HepG2 (cell line): ENCODE data around the gene SMAD7. TPM values are rescaled to one million over a fixed set of nuclear protein-coding genes. Genes with fewer than 3 reads are reported as not detected.

ENCODE experiments used
- ELF1 ChIP-seq: sonication (generic); formaldehyde crosslinking; IDR thresholded peaks from 2 replicates; pipeline ENCODE4 v1.4.0; 2020; ENCODE audit warnings: missing genetic modification reagents
- FOXK1 ChIP-seq: sonication (generic); formaldehyde crosslinking; IDR thresholded peaks from 2 replicates; pipeline ENCODE4 v1.4.0; 2020; ENCODE audit warnings: low read depth, missing genetic modification reagents, borderline replicate concordance
- FOXO1 ChIP-seq: sonication (generic); formaldehyde crosslinking; IDR thresholded peaks from 2 replicates; pipeline ENCODE4 v1.4.0; 2020; ENCODE audit warnings: missing genetic modification reagents
- HDAC1 ChIP-seq: sonication (generic); formaldehyde crosslinking; IDR thresholded peaks from 2 replicates; pipeline ENCODE4 v1.5.1; 2020; ENCODE audit warnings: mild to moderate bottlenecking, missing genetic modification reagents
- HIVEP1 ChIP-seq: sonication (generic); formaldehyde crosslinking; IDR thresholded peaks from 2 replicates; pipeline ENCODE4 v1.4.0; 2020; ENCODE audit warnings: mild to moderate bottlenecking, missing genetic modification reagents
- TEF ChIP-seq: sonication (generic); formaldehyde crosslinking; IDR thresholded peaks from 2 replicates; pipeline ENCODE4 v1.5.0; 2020; ENCODE audit warnings: missing genetic modification reagents
- ZBED4 ChIP-seq: sonication (generic); formaldehyde crosslinking; IDR thresholded peaks from 2 replicates; pipeline ENCODE4 v1.4.0; 2020; ENCODE audit warnings: missing genetic modification reagents, borderline replicate concordance
- ZNF263 ChIP-seq: sonication (generic); formaldehyde crosslinking; IDR thresholded peaks from 2 replicates; pipeline ENCODE4 v1.4.0; 2020; ENCODE audit warnings: missing genetic modification reagents
- ZNF337 ChIP-seq: sonication (generic); formaldehyde crosslinking; IDR thresholded peaks from 2 replicates; pipeline ENCODE4 v1.5.1; 2020; ENCODE audit warnings: missing genetic modification reagents, low read depth, mild to moderate bottlenecking, borderline replicate concordance
- ZNF343 ChIP-seq: sonication (generic); formaldehyde crosslinking; IDR thresholded peaks from 2 replicates; pipeline ENCODE4 v1.4.0; 2020; ENCODE audit warnings: mild to moderate bottlenecking, missing genetic modification reagents
- ZNF512 ChIP-seq: sonication (generic); formaldehyde crosslinking; IDR thresholded peaks from 2 replicates; pipeline ENCODE4 v1.4.0; 2020; ENCODE audit warnings: mild to moderate bottlenecking, missing genetic modification reagents
- ZNF562 ChIP-seq: sonication (generic); formaldehyde crosslinking; IDR thresholded peaks from 2 replicates; pipeline ENCODE4 v1.8.0; 2022; ENCODE audit warnings: missing genetic modification reagents, borderline replicate concordance
- ZNF614 ChIP-seq: IDR thresholded peaks from 2 replicates; pipeline ENCODE4 v1.6.1; 2018; ENCODE audit warnings: missing biosample characterization, missing genetic modification reagents, inconsistent platforms, borderline replicate concordance
- ZNF644 ChIP-seq: IDR thresholded peaks from 2 replicates; pipeline ENCODE4 v1.6.1; 2016; ENCODE audit warnings: low read depth
- ZNF7 ChIP-seq: IDR thresholded peaks from 2 replicates; pipeline ENCODE4 v1.6.1; 2016; ENCODE audit warnings: missing biosample characterization, missing genetic modification reagents
- ZXDC ChIP-seq: sonication (generic); formaldehyde crosslinking; IDR thresholded peaks from 2 replicates; pipeline ENCODE4 v1.5.0; 2020; ENCODE audit warnings: mild to moderate bottlenecking, missing genetic modification reagents
- polyA plus RNA-seq, 8 experiments: library from polyadenylated mRNA; depleted of rRNA in 3 of 8; stranded (reverse) in 7 of 8; unstranded in 1 of 8; fragments of >200 nt; fragmentation: Illumina TruSeq in 4 of 8; extraction: Trizol in 4 of 8; gene quantifications; 2 replicates each; pipeline versions ENCODE4 v1.2.1 to v1.2.3, GENCODE V29; 2011 to 2016; ENCODE audit warnings: low read depth in 4 of 8, missing spikeins in 1 of 8, mixed read lengths in 1 of 8; ENCODE audit not compliant: insufficient read depth in 1 of 8
- total RNA-seq, 5 experiments: library from RNA; depleted of rRNA; stranded (reverse); fragments of >200 nt; fragmentation: Illumina TruSeq; extraction: Trizol; gene quantifications; 2 replicates each; pipeline ENCODE4 v1.2.3, GENCODE V29; 2016; ENCODE audit warnings: low read depth in 1 of 5
- TF ChIP-seq, protein P1 (sequence below): sonication (generic); formaldehyde crosslinking; IDR thresholded peaks from 2 replicates; pipeline ENCODE4 v1.8.1; 2023; ENCODE audit warnings: mild to moderate bottlenecking, missing genetic modification reagents

Gene SMAD7
- total and polyA plus RNA-seq, 2 of the 13 experiments (the other 11 are each of a cell fraction or from before 2014, with no cell fraction given) = 17.4 to 24.7 TPM

DNA sequence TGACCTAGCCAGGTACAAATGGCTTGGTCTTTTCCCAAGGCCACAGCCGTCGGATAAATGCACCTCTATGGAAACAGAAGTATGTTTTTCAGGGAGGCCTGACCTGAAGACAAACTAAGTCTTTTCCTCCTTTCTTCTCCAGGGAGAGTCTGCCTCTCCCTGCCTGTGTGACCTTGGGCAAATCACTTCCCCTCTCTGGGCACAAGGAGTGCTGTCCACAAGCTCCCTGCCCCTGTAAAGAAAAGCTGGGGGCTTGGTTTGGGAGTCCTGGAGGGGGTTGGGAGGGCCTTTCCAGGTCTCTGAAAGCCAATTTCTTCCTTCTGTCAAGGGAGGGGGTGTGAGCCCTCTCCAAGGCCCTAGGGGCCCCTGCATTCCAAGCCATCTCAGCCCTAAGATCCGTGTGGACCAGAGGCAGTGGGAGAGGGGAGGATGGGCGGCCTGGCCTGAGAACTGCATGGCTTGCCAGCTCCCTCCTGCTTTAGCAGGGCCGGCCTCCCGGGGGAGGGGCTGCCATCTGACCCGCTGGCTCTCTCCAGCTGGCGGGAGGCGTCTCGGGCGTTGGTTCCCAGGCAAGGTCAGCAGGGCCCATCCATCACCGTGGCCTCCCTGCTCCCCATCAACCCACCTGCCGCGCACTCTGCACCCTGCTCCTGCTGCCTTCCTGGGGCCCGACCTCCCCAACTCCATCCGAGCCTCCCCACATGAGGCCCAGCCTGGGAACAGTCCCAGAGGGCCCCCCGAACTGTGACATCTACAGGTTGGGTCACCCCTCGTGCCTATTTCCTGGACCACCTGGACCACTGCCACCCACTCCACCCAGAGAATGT lies 61.4 kb downstream of the SMAD7 start (continued):
- TF ChIP-seq ZXDC (CRISPR knock-in tag) = no peak
- no peak for TF ChIP-seq ELF1 (CRISPR knock-in tag)
- no peak for TF ChIP-seq ZNF263 (CRISPR knock-in tag)
- TF ChIP-seq HDAC1 = no peak
- no peak for TF ChIP-seq ZNF7 (CRISPR knock-in tag)
- no peak for TF ChIP-seq ZNF512 (CRISPR knock-in tag)
- TF ChIP-seq ZNF343 (CRISPR knock-in tag) = no peak
- TF ChIP-seq ZNF614 (CRISPR knock-in tag) = no peak
- no peak for TF ChIP-seq FOXO1 (CRISPR knock-in tag)
- no peak for TF ChIP-seq ZBED4 (CRISPR knock-in tag)
- TF ChIP-seq HIVEP1 (CRISPR knock-in tag) = no peak
- no peak for TF ChIP-seq TEF (CRISPR knock-in tag)
- no peak for TF ChIP-seq ZNF562
- no peak for TF ChIP-seq FOXK1 (CRISPR knock-in tag)
- no peak for TF ChIP-seq ZNF337 (CRISPR knock-in tag)
- no peak for TF ChIP-seq ZNF644
- TF ChIP-seq, protein P1, sequence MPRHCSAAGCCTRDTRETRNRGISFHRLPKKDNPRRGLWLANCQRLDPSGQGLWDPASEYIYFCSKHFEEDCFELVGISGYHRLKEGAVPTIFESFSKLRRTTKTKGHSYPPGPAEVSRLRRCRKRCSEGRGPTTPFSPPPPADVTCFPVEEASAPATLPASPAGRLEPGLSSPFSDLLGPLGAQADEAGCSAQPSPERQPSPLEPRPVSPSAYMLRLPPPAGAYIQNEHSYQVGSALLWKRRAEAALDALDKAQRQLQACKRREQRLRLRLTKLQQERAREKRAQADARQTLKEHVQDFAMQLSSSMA (CRISPR knock-in tag) = no peak
